Liver (tissue), 3 donors: ENCODE results near the gene CPLX3.

Experiments used
- CTCF ChIP-seq: fragments of 150-350 bp; IDR thresholded peaks from 2 replicates; pipeline ENCODE4 v1.5.1; 2017; ENCODE audit warnings: improper control_type of control experiment, low read depth, low read length; ENCODE audit not compliant: missing input control
- EGR1 ChIP-seq, 2 donors: IDR thresholded peaks; 2 replicates each; pipeline ENCODE4 v1.6.1; 2016 to 2018; ENCODE audit warnings: antibody characterized with exemption in 2 of 2, low read depth in 2 of 2
- FOXA1 ChIP-seq: IDR thresholded peaks from 2 replicates; pipeline ENCODE4 v1.6.1; 2016; ENCODE audit warnings: antibody characterized with exemption
- GABPA ChIP-seq, 2 donors: IDR thresholded peaks in 1 of 2; conservative IDR thresholded peaks in 1 of 2; 2 replicates each; pipeline ENCODE4 v1.6.1; 2016; ENCODE audit warnings: antibody characterized with exemption in 2 of 2, mild to moderate bottlenecking in 1 of 2, moderate library complexity in 1 of 2
- JUND ChIP-seq, 2 donors: IDR thresholded peaks; 2 replicates each; pipeline ENCODE4 v1.6.1; 2016; ENCODE audit warnings: antibody characterized with exemption in 2 of 2
- MAX ChIP-seq: IDR thresholded peaks from 2 replicates; pipeline ENCODE4 v1.6.1; 2016; ENCODE audit warnings: antibody characterized with exemption
- REST ChIP-seq: IDR thresholded peaks from 2 replicates; pipeline ENCODE4 v1.6.1; 2016; ENCODE audit warnings: antibody characterized with exemption, mild to moderate bottlenecking
- RXRA ChIP-seq, 2 donors: IDR thresholded peaks; 2 replicates each; pipeline ENCODE4 v1.6.1; 2017 to 2018; ENCODE audit warnings: antibody characterized with exemption in 2 of 2, mild to moderate bottlenecking in 1 of 2
- donor health status: healthy.
- donor health status: healthy.

- TF ChIP-seq FOXA1 (no peak), CTCF (no peak), EGR1 (IDR thresholded peaks at IDR 0.05; ENCODE audit: low read depth in 2 of 2) (no peak), REST (no peak), JUND (IDR thresholded peaks at IDR 0.05) (no peak), GABPA (IDR thresholded peaks at IDR 0.05 in 1 of 2, conservative IDR thresholded peaks at IDR 0.05 in 1 of 2) (no peak), RXRA (IDR thresholded peaks at IDR 0.05) (no peak), MAX (no peak)
Observed at GRCh38 chr15:74779162-74779648, 47.2 kb upstream of the CPLX3 start.
